T-helper 2 cell treated with Interferon-gamma antibody and Interleukin-4, amounts not matched to agents 100 ng/mL and 5 ng/mL, for 36 hours (primary cell): ENCODE results near the gene EFNA2. TPM values are rescaled to one million over a fixed set of nuclear protein-coding genes. Genes with fewer than 3 reads are reported as not detected.

ENCODE experiments used
- intact Hi-C: fragments of 100-400 bp; cut with micrococcal nuclease; formaldehyde crosslinking; loops from one replicate; pipeline ENCODE4 v1.15.1; 2023
- total RNA-seq: library from RNA; stranded (reverse); gene quantifications from 2 replicates; pipeline ENCODE4 v1.2.3, GENCODE V29; 2022

Gene EFNA2
- total RNA-seq, 1 donor from 2014 or later, result not detected

DNA sequence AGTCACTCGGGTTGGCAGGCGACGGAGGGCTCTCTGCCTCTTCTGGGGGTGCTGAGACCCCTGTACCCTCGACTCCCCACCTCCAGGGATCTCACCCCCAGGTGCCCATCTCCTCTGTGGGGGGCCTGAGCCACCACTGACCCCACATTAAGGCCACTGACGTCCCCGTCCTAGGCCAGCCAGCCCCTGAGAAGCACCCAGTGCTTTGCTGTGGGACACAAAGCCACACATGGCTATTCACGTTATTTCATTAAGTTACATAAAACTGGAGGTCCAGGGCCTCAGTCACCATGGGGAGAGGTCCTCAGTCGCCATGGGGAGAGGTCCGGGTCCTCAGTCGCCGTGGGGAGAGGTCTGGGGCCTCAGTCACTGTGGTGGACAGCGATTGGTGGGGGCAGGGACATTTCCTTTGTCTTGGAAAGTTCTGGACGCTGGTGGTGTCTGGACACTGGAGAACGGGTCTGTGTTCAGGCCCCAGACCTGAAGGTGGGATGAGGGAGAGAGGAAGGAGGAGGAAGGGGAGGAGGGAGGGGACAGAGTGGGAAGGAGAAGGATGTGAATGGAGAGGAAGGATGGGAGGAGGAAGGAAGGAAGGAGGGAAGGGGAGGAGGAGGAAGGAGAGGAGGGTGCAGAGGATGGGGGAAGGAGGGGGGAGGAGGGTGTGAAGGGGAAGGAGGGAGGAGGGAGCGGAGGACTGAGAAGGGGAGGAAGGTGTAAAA is 3.9 kb upstream of the EFNA2 start:
- intact Hi-C loops, result no loop called here

GRCh38 chr19:1282588-1283206 is 3.0 kb upstream of the EFNA2 start:
- intact Hi-C loops, result no loop called here

- intact Hi-C loops, result no loop called here
Observed at GRCh38 chr19:1283207-1283916, 2.3 kb upstream of the EFNA2 start.

GRCh38 chr19:1283917-1284292 is 1.8 kb upstream of the EFNA2 start:
- intact Hi-C loops, result no loop called here

DNA sequence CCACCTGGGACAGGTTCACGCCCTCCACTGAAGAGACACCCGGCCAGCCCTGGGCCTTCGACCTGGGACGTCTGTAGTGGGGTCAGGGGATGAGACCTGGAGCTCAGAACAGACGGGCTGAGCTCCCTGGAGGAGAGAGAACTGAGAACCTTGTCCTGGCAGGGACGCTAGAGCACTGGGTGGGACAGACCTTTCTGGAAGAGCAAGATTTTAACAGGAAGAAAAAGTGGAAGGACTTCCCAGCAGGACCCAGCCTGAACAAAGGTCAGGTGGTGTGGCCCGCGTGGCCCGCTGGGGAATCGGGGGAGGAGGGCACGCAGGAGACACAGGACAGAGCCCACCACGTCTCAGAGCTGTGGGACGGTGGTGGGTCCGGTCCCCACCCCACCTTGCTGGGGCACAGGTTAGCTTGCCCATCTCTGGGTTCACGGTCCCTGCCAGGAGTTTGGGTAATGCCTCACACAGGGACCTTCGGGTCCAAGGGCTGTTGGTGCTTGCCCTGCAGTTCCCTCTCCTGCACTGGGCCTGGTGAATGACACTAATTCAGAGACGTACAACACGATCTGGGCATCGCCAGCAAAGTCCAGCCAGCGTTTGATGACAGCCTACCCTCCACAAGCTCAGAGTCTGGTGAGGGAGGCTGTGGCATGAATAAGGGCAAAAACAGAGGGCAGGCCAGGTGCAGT is 1.2 kb upstream of the EFNA2 start:
- intact Hi-C loops, result no loop called here

- intact Hi-C loops, result no loop called here
Observed at GRCh38 chr19:1284979-1285736, 515 bp upstream of the EFNA2 start.

- intact Hi-C loops, result no loop called here
Observed at GRCh38 chr19:1286487-1287353, 1.0 kb downstream of the EFNA2 start.

DNA sequence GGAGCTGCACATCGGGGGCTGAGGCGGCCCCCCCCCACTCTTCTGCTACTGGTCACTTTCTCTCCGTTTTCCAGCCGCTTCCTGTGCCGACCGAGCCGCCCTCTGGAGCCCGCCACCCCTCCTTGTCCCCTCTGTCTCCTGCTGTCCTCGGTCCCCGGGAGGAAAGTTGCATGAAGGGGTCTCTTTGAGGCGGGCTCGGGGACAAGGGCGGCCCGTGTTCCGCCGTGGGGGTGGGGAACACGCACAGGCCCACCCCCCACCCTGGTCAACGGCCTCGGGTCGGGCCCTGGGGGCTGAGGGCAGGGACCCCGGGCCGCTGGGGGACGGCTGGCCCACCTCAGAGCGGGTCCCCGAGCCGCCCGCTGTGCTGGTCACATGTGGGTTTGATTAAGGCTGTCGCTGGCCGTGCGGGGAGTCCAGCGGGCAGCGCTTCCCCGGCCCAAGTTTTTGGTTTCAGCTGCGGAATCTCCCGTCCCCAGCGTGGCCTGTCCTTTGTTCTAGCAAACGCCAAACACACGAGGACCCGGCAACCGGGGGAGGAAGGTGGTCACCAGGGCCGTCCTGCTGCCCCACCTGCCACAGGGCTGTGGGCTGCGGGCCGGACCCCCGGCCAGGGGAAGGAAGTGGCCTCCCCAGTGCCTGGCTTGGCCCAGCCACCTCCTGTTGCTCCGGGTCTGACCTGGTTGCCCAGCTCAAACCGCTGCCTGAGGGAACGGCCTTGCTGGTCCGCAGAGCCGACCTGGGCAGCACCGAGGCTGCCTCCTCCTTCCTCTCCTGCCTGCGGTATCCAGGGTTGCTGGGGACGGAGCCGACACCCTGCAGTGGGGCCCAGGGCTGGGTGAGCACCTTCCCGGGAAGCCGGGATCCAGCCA is 1.9 kb downstream of the EFNA2 start:
- intact Hi-C loops, result no loop called here

DNA sequence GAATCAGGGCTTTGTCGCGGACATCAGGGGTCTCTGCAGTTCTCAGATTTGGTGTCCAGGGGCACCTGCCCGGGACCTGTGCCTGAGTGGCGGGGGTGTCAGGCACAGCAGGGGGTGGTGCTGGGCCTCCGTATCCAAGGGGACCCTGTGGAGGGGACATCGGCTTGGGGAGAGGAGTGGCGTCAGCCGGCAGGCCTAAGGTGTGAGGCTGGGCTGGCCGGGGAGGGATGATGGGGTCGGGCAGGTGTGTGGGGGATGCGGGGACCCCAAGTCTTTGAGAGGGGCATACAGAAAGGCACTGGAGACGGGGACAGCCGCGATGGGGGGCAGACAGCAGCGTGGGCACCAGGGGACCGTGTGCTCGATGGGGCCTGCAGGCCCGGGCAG is 2.5 kb downstream of the EFNA2 start:
- intact Hi-C loops, result no loop called here

GRCh38 chr19:1288833-1289685 is 3.4 kb downstream of the EFNA2 start:
- intact Hi-C loops, result no loop called here

- intact Hi-C loops, result no loop called here
Observed at GRCh38 chr19:1289686-1290025, 4.0 kb downstream of the EFNA2 start.

- intact Hi-C loops, result no loop called here
Observed at GRCh38 chr19:1290196-1290702, 4.6 kb downstream of the EFNA2 start.

DNA sequence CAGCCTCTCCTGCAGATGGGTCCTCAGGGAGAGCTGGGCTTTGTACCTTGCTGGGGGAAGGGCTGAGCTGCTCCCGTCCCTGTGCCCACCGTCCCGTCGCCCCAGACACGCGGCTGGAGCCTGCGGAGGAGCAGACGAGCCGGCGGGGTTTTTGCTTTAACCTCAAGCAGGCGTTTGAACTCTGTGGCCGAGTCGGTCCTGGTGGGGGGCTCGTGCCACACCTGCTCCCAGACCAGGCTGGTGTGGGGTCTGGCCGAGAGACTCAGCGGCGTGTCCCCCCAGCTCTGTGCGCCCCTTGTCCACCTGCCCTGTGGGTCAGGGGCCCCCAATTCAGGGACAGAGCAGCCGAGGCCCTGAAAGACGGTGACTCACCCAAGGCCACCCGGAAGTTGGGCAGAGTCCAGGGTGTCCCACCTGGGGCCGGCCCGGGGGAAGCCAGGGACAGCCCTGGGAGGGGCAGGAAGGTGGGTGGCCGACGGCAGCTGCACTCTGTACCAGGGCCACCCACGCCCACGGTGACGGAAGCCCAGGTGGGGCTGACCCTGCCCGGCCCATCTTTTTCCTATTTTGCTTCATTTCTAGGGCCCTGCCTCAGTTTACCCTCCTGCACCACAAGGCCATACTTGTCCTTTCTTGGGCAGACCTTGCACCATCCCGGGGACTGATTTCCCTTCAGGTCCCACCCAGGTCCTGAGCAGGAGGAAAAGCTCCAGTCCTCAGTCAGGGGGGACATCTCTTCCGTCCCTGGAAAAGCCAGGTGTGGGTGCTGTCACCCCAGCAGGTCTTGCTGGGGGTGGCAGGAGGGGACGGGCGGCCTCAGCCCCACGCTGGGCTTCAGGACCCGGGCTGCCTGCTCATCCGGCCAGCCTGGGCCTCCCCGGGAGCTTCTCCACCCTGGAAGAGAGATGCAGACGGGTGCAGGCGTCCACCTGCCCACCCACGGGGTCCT is 5.3 kb downstream of the EFNA2 start:
- intact Hi-C loops, result no loop called here

- intact Hi-C loops, result no loop called here
Observed at GRCh38 chr19:1291761-1292418, 6.2 kb downstream of the EFNA2 start.

DNA sequence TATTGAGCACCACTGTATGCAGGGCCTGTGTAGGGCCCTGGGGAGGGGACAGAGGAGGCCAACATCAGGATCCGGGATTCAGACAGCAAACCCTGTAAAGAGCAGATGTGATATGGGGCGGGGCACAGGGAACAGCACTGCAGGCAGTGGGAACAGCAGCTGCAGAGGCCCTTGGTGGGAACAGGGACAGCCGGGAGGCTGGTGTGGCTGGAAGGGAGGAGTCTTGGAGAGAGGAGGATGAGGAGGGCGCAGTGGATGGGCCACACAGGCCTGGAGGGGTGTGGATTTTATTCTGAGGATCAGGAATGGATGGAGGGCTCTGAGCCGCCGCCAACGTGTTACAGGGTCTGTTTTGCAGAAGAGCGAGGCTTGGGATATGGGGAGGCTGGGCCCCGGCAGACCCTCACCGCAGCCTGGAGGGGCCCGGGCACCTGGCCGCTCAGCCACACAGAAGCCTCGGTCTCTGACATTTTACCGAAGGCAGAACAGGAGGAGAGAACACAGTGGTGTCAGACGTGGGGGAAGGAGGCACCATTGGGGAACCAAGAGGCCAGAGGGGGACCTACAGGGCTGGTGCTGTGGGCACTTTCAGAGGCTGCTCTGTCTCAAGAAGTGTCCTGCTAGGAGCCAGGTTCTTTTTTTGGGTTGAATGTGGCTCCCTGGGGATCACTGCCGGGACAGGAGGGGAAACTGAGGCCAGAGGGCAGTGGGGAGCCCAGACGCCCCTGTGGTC is 6.9 kb downstream of the EFNA2 start:
- intact Hi-C loops, result no loop called here
